MM.1S (cell line): Measurements from ENCODE around the gene CDK6.

Experiments
- DNase-seq: peaks from one replicate; pipeline ENCODE4 v3.0.0-alpha.2; 2015
- H2AFZ ChIP-seq: fragments of 300-600 bp; sonication (generic); 2 replicates; pipeline ENCODE4 v1.6.0; 2016; ENCODE audit warnings: antibody characterized with exemption, low read length
- H3F3A ChIP-seq: fragments of 300-600 bp; sonication (generic); 2 replicates; pipeline ENCODE4 v1.6.1; 2016; ENCODE audit warnings: mild to moderate bottlenecking, antibody characterized with exemption, low read length, moderate library complexity, mixed read lengths; ENCODE audit not compliant: insufficient read depth
- H3K27ac ChIP-seq: fragments of 300-600 bp; sonication (generic); 2 replicates; pipeline ENCODE4 v1.5.1; 2016; ENCODE audit warnings: mild to moderate bottlenecking, low read length
- H3K27me3 ChIP-seq: fragments of 300-600 bp; sonication (generic); replicated peaks from 2 replicates; pipeline ENCODE4 v1.6.0; 2016; ENCODE audit warnings: low read length; ENCODE audit not compliant: insufficient read depth
- H3K36me3 ChIP-seq: fragments of 300-600 bp; sonication (generic); replicated peaks from 2 replicates; pipeline ENCODE4 v1.6.1; 2016; ENCODE audit warnings: mild to moderate bottlenecking, low read length, mixed read lengths; ENCODE audit not compliant: insufficient read depth
- H3K4me1 ChIP-seq: fragments of 300-600 bp; sonication (generic); 2 replicates; pipeline ENCODE4 v1.6.1; 2016; ENCODE audit warnings: low read length, mixed read lengths
- H3K4me2 ChIP-seq: fragments of 300-600 bp; sonication (generic); 2 replicates; pipeline ENCODE4 v1.6.0; 2016; ENCODE audit warnings: low read depth, low read length
- H3K4me3 ChIP-seq: fragments of 300-600 bp; sonication (generic); 2 replicates; pipeline ENCODE4 v1.5.1; 2016; ENCODE audit warnings: low read length, mixed read lengths
- H3K79me2 ChIP-seq: fragments of 300-600 bp; sonication (generic); 2 replicates; pipeline ENCODE4 v1.6.1; 2016; ENCODE audit warnings: mixed run types, low read length, mixed read lengths
- H3K9ac ChIP-seq: fragments of 300-600 bp; sonication (generic); 2 replicates; pipeline ENCODE4 v1.6.1; 2016; ENCODE audit warnings: low read length, mixed read lengths
- H3K9me2 ChIP-seq: fragments of 300-600 bp; sonication (generic); replicated peaks from 2 replicates; pipeline ENCODE4 v1.6.1; 2016; ENCODE audit warnings: mild to moderate bottlenecking, low read length, mixed read lengths; ENCODE audit not compliant: insufficient read depth
- H3K9me3 ChIP-seq: fragments of 300-600 bp; sonication (generic); replicated peaks from 2 replicates; pipeline ENCODE4 v1.6.1; 2016; ENCODE audit warnings: mild to moderate bottlenecking, low read length, mixed read lengths; ENCODE audit not compliant: insufficient read depth
- H4K20me1 ChIP-seq: fragments of 300-600 bp; sonication (generic); 2 replicates; pipeline ENCODE4 v1.6.1; 2016; ENCODE audit warnings: mild to moderate bottlenecking, low read length, moderate library complexity, mixed read lengths; ENCODE audit not compliant: insufficient read depth
- CTCF ChIP-seq: fragments of 300-600 bp; sonication (generic); IDR thresholded peaks from 2 replicates; pipeline ENCODE4 v1.5.1; 2016; ENCODE audit warnings: antibody characterized with exemption, low read length, mixed read lengths
- EZH2 ChIP-seq: fragments of 300-600 bp; sonication (generic); optimal IDR thresholded peaks from 2 replicates; pipeline ENCODE3; 2017; ENCODE audit warnings: low read depth, mild to moderate bottlenecking, antibody characterized with exemption, low read length, mixed read lengths
- EZH2phosphoT487 ChIP-seq: fragments of 300-600 bp; sonication (generic); IDR thresholded peaks from 2 replicates; pipeline ENCODE4 v1.6.1; 2018; ENCODE audit warnings: antibody characterized with exemption, low read length

Gene CDK6

GRCh38 chr7:92674379-92674778, 162.0 kb downstream of the CDK6 start:
- H2AFZ ChIP-seq, result no peak overlapping the region
- no peaks in the 10 kb centered on the region for H4K20me1 ChIP-seq
- TF ChIP-seq CTCF, result no peak
- TF ChIP-seq EZH2phosphoT487, result no peak
- no peak for TF ChIP-seq EZH2
- no peak overlapping the region for H3K4me3 ChIP-seq
- H3K79me2 ChIP-seq, result peaks cover 39% of the 10 kb centered on the region
- no peaks in the 10 kb centered on the region for H3K9me2 ChIP-seq
- DNase-seq, result no peak
- no peak overlapping the region for H3K9ac ChIP-seq
- no peaks in the 10 kb centered on the region for H3K27me3 ChIP-seq
- no peaks in the 10 kb centered on the region for H3K4me1 ChIP-seq
- no peak overlapping the region for H3K4me2 ChIP-seq
- H3K9me3 ChIP-seq, result no peaks in the 10 kb centered on the region
- H3F3A ChIP-seq, result no peaks in the 10 kb centered on the region
- no peaks in the 10 kb centered on the region; the same call in 1 of the 2 replicates for H3K36me3 ChIP-seq
- H3K27ac ChIP-seq, result no peak overlapping the region

GRCh38 chr7:92671505-92672169, 164.7 kb downstream of the CDK6 start:
- no peak overlapping the region for H3K27ac ChIP-seq
- no peak for DNase-seq
- no peak overlapping the region for H2AFZ ChIP-seq
- no peaks in the 10 kb centered on the region for H3F3A ChIP-seq
- H3K4me1 ChIP-seq, result no peaks in the 10 kb centered on the region
- H3K36me3 ChIP-seq, result peaks cover 4% of the 10 kb centered on the region; the same call in 1 of the 2 replicates
- TF ChIP-seq CTCF, result no peak
- TF ChIP-seq EZH2, result no peak
- no peak for TF ChIP-seq EZH2phosphoT487
- H3K9me2 ChIP-seq, result no peaks in the 10 kb centered on the region
- H3K9me3 ChIP-seq, result no peaks in the 10 kb centered on the region
- H3K4me3 ChIP-seq, result no peak overlapping the region
- H4K20me1 ChIP-seq, result no peaks in the 10 kb centered on the region
- no peak overlapping the region for H3K9ac ChIP-seq
- no peak overlapping the region for H3K4me2 ChIP-seq
- no peaks in the 10 kb centered on the region for H3K27me3 ChIP-seq
- H3K79me2 ChIP-seq, result peaks cover 42% of the 10 kb centered on the region

- no peaks in the 10 kb centered on the region for H3K27me3 ChIP-seq
- no peaks in the 10 kb centered on the region for H3K9me3 ChIP-seq
- H3K9me2 ChIP-seq, result no peaks in the 10 kb centered on the region
- H3K79me2 ChIP-seq, result peaks cover 45% of the 10 kb centered on the region
- H3F3A ChIP-seq, result no peaks in the 10 kb centered on the region; the same call in 1 of the 2 replicates
- peaks cover 4% of the 10 kb centered on the region; the same call in 1 of the 2 replicates for H3K36me3 ChIP-seq
- no peak overlapping the region for H2AFZ ChIP-seq
- TF ChIP-seq EZH2 (no peak), EZH2phosphoT487 (no peak), CTCF (no peak)
- H3K27ac ChIP-seq, result no peak overlapping the region
- H4K20me1 ChIP-seq, result no peaks in the 10 kb centered on the region
- no peak overlapping the region for H3K9ac ChIP-seq
- H3K4me1 ChIP-seq, result no peaks in the 10 kb centered on the region
- no peak overlapping the region for H3K4me3 ChIP-seq
- no peak for DNase-seq
- no peak overlapping the region for H3K4me2 ChIP-seq
Measured at GRCh38 chr7:92670204-92670851, 166.0 kb downstream of the CDK6 start.
